ENCODE data around the gene EBF3.

Gene EBF3

GRCh38 chr10:129807211-129807610 lies 156.9 kb downstream of the EBF3 start:
- no peak overlapping the region for H3K4me3 ChIP-seq (replicated peaks in 1 of 2; ENCODE audit: low read depth in 2 of 2, low read length in 2 of 2)
- DNase-seq (ENCODE audit: low read depth in 2 of 2), result no peak

GRCh38 chr10:129800796-129801340 lies 163.2 kb downstream of the EBF3 start:
- H3K4me3 ChIP-seq (replicated peaks in 1 of 2; ENCODE audit: low read depth in 2 of 2, low read length in 2 of 2), result no peak overlapping the region
- TF ChIP-seq CTCF (IDR thresholded peaks at IDR 0.05; ENCODE audit: low read depth, low read length), result no peak
- DNase-seq (ENCODE audit: low read depth in 2 of 2), result no peak

More at GRCh38 chr10:129807211-129807610, 156.9 kb downstream of the EBF3 start:
- TF ChIP-seq CTCF (IDR thresholded peaks at IDR 0.05; ENCODE audit: low read depth, low read length), result no peak

- no peak overlapping the region for H3K4me3 ChIP-seq (replicated peaks in 1 of 2; ENCODE audit: low read depth in 2 of 2, low read length in 2 of 2)
- no peak for DNase-seq (ENCODE audit: low read depth in 2 of 2)
- TF ChIP-seq CTCF (IDR thresholded peaks at IDR 0.05; ENCODE audit: low read depth, low read length), result no peak
Measured at GRCh38 chr10:129799942-129800341, 164.1 kb downstream of the EBF3 start.

GRCh38 chr10:129796710-129797420 lies 167.2 kb downstream of the EBF3 start:
- no peak for DNase-seq (ENCODE audit: low read depth in 2 of 2)
- no peak for TF ChIP-seq CTCF (IDR thresholded peaks at IDR 0.05; ENCODE audit: low read depth, low read length)
- no peak overlapping the region for H3K4me3 ChIP-seq (replicated peaks in 1 of 2; ENCODE audit: low read depth in 2 of 2, low read length in 2 of 2)

GRCh38 chr10:129793996-129794395 lies 170.1 kb downstream of the EBF3 start:
- TF ChIP-seq CTCF (IDR thresholded peaks at IDR 0.05; ENCODE audit: low read depth, low read length), result no peak
- no peak for DNase-seq (ENCODE audit: low read depth in 2 of 2)
- no peak overlapping the region for H3K4me3 ChIP-seq (replicated peaks in 1 of 2; ENCODE audit: low read depth in 2 of 2, low read length in 2 of 2)

GRCh38 chr10:129793479-129793878 lies 170.6 kb downstream of the EBF3 start:
- no peak for TF ChIP-seq CTCF (IDR thresholded peaks at IDR 0.05; ENCODE audit: low read depth, low read length)
- DNase-seq (ENCODE audit: low read depth in 2 of 2), result no peak

More at GRCh38 chr10:129793479-129793878, 170.6 kb downstream of the EBF3 start:
- no peak overlapping the region for H3K4me3 ChIP-seq (replicated peaks in 1 of 2; ENCODE audit: low read depth in 2 of 2, low read length in 2 of 2)

All from cardiac fibroblast (primary cell).